A204.1 (cell line): ENCODE measurements around the gene SIGLEC11.
"Not testable (repeated sequence)": the region's sequence is repeated elsewhere in the genome, so short reads cannot be mapped to it uniquely, and the experiment has no call there.

Source experiments
- FAIRE-seq: peaks from 2 replicates; lab custom pipeline; 2012; peaks lifted over from hg19 to GRCh38; lab: Jason Lieb, UNC

SIGLEC11 gene

DNA sequence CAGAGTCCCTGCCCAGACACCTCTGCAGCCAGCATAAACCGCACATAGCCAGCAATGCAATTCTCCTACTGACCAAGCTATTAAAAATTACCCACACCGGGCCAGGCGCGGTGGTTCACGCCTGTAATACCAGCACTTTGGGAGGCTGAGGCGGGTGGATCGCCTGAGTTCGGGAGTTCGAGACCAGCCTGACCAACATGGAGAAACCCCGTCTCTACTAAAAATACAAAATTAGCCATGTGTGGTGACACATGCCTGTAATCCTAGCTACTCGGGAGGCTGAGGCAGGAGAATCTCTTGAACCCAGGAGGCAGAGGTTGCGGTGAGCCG, 36.1 kb downstream of the SIGLEC11 start:
- not testable (repeated sequence) for FAIRE-seq

DNA sequence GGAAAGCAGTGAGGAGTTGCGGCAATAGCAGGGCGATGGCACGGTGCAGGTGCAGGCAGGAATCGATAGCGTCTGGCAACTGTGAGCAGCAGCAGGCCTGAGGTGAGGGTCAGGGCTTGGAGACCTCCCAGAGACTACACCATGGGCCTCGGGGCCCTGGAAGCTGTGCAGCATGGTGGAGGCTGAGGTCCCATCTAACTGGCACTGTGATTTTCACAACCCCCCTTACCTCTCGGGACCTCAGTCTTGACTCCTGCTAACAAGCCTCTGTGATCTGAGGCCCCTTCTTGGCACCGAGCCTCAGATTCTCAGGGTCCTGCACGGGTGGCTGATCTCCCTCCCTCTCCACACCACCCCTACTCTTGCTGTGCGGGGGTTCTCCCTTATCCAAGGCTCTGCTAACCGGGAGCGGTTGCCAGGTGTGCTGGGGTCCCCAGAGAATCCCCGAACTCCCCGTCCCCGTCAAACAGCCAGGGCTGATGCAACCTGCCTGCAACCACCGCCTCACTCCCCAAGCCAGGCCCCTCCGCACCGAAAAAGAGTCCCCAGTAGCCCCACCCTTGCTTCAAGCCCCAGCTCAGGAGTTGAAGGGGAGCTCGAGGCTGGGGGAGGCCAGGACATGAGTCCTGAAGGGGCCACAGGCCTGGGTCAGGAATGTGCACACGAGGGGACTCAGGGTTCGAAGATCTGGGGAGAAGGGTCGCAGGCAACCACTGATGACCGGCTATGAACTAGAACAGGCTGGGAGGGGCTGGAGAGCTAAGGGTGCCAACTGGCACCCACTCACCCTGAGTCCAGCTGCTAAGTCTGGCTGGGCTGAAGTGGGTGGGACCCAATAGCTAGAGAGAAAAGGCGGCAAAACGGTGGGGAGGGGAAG, 36.7 kb downstream of the SIGLEC11 start:
- FAIRE-seq = no peak

DNA sequence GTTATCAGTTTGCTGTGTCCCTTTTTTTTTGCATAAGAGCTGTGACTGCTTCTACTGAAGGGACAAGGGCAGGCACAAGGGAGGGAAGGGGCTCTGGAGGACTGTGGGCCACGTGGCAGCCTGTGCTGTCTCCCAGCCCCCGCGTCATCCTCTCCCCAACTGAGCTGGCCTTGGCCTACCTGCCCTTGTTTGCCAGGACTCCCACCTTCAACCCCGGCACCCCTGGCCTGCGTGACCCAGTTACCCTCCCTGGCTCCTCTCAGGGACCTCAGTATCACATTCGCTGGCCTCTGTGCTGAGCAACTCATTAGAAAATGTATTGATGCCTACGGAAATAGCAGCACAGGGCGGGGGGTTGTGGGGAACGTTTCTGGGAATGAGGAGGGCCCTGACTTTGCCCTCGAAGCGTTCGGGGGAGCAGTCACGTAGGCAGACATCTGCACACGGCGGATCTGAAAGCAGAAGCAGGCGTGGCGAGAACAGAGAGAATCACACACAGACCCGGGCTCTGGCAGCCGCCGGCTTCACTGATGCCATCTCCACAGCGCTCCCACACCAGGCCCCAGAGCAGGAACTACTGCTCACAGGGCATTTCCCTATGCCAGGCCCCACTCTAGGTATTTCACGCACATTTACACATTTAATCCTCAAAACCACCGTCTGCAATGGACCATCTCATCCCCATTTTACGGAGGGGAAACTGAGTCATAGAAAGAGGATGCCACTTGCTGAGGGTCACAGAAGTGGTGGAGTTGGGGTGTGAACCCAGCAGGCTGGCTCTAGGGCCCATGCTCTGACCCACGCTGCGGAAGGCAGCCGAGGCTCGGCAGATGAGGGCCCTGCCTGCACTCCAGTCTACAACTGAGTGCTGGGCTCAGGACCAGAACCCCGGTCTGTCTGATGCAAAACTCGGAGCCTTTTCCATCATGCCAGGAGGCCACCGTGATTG, 37.6 kb downstream of the SIGLEC11 start:
- FAIRE-seq = no peak

DNA sequence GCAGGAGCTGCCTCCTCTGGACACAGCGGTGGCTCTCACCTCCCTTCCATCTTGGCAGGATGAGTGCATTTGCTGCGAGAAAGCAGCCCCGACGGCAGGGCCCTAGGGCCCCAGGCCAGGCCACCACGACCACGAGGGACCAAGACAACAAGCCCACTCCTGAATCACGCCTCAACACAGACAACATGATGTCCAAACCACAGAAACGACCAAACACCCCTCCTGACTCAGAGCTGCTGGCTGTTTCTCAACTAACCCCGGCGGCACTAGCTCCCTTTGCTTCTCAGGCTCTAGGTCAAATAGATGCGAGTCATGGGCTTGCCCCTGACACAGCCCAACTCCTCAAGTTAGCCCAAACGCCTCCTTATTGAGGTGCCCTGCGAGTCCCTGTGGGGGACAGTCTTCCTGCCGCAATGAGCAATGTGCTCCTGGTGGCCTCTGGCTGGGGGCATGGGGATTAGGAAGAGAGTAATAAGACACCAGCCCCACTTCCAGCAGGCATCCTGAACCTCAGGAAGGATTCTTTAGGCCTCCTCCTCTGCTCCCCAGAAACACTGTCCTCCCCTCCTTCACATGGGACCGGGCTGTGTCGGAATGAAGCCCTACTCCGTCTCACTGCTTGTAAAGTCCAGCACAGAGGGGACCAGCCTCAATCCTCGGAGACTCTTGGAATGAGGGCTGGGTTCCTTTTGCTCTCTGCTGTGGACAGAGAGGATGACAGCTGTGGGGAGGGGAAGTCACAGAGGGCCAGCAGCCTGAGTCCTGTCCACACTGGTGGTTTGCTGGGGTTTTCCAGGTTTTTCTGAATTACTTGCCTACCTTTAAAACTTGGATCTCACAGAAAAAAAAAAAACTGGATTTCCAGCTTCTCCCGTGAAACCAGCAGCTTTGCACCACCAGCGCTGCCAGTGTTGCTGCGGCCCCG, 38.8 kb downstream of the SIGLEC11 start:
- no peak for FAIRE-seq

DNA sequence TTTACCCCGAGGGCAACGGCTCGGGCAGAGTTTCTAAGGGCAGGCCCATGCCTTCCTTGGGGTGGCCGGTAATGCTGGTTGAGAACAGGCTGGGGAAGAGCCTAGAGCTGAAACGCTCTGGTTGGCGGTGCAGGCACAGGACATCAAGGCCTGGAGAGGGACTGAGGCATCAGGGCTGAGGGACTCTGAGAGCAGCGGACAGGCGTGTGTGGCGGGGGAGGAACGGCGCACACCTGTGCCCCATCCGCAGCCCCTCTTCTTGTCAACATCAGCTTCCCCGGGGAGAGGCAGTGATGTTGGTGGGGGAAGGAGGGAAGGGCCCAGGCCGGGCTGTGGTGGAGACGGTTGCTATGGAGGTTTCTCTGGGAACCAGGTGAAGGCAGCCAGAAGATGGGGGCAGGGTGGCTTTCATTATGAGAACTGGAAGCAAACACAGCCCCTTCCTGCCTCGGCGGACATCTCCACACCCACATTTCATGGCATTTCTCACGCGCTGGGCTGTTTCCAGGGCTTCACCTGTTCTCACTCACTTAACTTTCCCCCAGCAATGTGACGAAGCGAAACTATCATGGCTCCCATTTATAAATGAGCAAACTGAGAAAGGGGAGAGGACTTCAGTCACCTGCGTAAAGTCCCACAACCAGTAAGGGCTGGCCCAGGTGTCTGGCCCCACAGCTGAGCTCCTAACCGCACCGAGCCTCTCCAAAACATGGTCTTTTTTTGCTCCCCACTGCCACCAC, 40.2 kb downstream of the SIGLEC11 start:
- no peak for FAIRE-seq

DNA sequence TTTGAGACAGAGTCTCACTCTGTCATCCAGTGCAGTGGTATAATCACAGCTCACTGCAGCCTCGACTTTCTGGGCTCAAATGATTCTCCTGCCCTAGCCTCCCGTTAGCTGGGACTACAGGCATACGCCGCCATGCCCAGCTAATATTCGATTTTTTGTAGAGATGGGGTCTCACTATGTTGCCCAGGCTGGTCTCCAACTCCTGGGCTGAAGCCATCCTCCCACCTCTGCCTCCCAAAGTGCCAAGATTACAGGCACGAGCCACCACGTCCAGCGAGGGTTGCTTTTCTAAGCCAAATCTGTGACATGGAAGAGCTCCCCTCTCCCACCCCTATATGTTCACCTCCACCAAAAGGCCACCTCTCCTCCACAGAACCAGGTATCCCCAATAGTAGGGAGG, 42.9 kb downstream of the SIGLEC11 start:
- FAIRE-seq = no peak

DNA sequence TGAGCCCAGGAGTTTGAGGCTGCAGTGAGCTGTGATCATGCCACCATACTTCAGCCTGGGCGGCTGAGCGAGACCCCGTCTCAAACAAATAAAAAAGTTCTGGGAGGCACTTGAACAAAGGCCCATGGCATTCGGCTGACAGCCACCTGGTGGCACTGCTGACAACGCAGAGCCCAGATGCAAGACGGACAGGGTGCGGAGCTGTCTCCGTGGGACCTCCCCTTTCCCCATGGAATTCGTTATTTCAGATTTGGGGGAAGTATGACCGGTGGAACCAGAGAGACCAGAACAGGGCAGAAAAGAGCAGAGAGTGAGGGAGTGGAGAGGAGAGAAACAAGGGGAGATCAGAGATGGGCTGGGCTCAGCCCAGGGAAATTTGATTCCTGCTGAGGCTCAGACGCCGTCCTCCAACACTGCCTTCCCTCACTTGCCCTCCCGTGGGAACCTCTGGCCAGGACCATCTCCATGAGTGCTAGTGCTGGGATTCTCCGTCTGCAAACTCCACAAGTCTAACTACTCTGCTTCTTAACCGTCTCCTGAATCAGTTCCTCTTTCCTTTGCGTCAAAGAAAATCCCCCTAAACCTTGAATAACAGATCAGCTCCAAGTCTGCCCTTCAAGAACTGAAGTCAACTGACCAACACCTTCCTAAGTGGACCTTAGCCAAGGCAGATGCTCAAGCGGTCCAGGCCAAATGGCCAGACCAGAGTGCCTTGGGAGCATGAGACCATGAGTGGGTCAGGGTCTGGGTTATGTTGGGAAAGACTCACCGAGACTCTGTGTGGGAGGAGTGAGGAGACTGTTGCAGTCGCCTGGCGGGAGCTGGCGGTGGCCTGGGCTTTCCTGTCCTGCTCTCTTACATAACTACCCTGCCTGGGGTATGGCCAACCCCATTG, 43.9 kb downstream of the SIGLEC11 start:
- no peak for FAIRE-seq

DNA sequence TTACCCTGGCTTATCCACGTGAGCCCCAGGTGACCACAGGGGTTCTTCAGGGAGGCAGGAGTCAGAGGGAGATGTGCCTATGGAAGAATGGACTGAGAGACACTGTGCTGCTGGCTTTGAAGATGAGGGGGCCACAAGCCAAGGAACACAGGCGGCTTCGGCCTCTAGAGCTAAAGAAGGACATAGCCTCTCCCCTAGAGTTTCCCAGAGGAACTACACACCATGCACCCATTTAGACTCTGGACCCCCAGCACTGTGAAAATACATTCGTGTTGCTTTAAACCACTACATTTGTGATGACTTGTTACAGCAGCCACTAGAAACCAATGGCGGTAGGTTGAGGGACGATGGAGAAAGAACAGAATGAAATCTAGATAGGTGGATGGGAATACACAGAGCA, 45.7 kb downstream of the SIGLEC11 start:
- no peak for FAIRE-seq

DNA sequence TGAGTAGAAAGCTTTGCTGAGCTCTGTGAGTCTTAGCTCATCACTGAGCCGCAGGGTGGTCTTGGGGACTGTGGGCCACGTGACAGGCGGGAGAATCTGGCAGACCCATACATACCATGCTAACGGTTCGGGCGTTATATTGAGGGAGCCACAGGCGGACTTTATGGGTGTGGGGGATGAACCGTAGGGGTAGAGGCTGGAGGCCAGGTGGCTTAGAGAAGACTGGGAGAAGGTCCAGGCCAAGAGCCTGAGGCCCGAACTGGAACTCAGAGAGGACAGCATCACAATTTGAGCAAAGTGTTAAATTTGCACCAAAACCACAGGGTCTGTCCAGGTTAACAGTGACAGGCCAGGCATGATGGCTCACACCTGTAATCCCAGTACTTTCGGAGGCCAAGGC, 47.3 kb downstream of the SIGLEC11 start:
- no peak for FAIRE-seq

DNA sequence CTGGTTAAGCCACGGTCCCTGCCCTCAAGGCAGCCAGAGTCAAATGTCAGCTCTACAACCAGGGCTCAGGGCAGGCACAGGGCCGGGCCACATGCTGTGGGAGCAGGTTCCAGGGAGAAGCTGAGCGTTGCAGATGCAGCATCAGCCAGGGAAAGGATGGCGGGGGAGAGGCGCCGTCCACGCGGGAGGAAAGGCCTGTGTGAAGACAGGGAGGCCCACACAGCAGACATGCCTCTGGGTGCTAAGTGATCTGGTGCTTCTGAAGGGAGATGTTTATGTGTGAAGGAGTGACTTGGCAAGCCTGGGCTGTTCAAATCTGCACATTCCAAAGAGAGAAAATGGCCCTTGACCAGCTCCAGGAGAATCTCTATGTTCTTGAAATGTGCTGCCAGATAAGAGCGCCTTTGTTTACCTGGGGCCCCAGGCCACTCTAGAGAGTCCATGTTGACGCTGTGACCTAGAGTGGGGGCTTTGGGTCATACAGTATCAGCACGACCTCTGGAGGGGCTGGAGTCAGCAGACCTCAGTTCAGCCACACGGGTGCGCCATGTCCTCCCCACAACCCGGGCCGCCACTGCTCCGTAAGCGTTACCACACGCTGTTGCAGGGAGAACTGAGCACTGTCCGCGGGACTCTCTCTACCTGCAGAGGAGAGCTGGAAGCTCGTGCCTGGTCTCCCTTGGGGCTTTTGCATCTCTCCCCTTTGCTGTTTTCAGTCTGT, 47.8 kb downstream of the SIGLEC11 start:
- FAIRE-seq = no peak

DNA sequence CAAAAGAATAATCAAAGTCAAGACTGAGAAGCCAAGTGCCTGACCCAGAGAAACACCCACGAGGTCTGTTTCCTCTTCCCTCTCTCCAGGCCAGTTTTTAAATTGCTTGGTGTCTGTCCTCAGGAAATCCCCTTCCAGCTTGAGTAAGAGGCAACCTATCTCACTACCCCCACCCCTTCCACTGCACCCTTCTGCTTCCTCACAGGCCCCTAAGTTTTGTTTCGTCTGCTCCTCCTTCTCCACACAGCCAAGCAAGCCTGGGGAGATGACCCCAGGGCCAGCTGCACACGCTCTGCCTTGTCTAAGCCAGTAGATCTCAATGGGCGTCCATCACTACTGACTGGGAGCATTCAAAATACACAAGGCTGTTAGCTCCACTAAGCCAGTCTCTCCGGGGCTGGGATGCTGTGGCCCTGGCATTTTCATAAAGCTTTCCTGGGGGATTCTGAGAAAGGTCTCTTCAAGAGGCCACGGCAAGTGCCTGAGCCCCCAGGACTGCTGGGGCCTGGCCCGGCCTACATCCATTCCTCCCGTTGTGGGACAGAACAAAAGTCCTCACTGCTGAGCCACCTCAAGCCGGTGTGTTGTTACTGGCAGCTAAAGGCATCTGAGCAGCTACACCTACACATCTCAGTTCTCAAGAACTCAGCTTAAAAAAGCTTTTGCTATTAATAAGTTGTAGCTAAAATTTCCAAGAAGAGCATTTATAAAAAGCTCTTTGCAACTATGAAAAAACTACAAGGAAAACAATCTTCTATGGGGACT, 49.4 kb downstream of the SIGLEC11 start:
- no peak for FAIRE-seq

DNA sequence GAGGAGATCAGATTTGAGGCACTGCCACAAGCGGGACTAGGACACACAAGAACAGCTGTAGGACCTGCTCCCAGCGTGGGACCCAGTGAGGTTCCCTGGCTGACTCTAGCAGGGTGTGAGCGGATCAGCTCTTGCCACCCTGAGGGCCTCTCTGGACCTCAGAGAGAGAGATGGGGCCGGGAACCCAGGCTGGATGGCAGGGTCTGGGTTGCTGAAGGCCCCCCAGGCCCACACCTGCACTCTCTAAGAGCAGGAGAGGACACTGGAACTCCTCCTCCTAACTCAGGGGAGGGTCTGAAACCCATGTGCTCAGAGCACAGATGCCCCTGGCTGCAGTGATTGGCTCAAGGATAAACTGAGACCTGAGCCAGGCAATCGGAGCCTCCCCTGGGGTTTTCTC, 50.8 kb downstream of the SIGLEC11 start:
- FAIRE-seq = no peak

DNA sequence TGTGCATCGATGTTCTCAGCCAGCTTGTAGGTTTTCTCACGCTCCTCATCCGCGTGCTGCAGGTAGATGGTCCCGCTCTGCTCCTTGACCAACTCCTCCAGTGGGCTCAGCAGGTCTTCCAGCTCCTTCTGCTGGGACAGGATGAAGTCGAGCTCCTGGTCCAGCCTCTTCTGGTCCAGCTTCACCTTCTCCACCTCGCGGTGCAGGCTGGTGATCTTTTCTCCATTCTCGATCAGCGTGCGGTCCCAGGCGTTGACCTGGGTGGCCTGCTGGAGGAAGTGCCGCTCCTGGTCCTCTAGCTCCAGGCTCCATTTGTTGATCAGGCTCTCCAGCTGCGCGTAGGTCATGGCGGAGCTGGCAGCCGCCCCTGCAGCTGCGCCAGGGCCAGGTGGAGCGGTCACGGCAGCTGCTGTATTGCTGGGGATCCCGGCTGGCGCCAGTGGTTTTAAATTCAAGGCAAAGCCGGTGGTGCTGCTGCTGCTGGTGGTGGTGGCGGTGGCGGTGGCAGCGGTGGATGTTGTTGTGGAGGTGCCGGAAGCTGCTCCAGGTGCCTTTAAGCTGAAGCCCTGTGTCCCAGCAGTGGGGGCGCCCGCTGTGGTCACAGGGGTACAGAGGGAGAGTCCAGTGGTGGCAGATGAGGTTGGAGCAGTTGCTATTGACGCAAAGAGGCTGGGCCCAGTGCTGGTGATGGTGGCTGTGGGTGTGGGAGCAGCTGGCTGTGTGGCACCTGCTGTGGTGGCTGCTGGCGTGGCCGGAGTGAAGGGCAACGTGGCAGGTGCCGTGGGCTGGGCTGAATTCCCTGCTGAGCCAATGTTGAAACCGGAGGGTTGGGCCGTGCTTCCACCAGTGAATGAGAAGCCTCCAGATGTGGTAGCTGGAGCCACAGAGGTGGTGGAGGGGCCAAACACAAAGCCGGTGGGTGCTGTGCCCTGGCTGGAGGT, 52.2 kb downstream of the SIGLEC11 start:
- FAIRE-seq = no peak

DNA sequence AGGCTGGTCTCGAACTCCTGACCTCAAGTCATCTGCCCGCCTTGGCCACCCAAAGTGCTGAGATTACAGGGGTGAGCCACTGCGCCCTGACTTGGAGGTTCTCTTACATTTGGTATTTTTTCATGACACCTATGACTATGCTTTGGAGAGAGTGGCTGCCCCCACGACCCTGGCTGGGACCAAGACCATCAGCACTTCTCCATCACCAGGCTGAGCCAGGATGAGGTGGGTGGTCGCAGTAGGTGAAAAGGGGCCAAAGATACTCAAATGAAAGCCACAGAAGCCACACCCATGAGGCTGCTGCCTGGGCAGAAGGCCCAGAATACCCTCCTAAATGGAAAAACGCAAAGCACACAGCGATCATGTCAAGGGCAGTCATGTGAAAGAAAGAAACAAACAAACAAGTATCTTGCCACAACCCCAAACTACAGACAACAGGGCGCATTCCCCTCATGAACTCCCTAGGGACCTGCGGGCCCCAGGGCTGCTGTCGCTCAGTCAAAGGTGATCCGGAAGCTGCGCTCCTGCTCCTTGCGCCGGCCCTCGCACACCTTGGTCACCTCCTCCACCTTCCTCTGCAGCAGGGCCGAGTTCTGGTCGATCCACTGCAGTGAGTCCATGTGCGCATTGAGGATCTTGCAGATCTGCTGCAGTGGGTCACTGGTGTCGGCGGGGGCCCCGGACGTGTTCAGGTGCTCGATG, 53.1 kb downstream of the SIGLEC11 start:
- FAIRE-seq = no peak

DNA sequence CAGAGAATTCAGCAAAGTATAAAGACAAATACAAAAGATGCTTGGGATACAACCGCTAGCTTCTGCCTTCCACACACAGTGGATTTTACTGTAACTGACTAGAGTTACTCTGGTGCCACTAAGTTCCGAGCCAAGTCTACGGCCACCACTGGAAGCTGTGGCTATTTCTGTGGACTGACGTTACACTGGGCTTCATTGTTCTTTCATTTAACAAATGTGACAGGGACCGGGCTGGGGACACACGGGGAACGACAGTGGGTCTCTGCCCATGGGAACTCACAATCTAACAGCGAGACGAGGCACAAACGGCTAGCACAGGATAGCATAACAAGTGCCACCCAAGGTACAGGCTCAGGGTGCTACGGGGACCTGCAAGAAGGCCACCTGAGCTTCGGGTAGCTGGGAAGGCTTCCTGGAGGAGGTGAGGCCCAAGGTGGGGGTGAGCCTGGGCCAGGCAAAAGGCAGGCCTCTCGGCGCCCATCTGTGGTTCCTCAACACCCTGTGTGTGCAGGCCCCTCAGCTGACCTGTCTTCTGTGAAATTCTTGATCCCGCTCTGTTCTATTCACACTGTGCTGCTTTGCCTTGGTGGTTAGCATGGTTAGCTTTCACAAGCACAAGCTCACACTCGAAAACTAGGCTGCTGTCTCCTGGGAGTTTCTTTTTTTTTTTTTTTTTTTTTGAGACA, 54.0 kb downstream of the SIGLEC11 start:
- no peak for FAIRE-seq

DNA sequence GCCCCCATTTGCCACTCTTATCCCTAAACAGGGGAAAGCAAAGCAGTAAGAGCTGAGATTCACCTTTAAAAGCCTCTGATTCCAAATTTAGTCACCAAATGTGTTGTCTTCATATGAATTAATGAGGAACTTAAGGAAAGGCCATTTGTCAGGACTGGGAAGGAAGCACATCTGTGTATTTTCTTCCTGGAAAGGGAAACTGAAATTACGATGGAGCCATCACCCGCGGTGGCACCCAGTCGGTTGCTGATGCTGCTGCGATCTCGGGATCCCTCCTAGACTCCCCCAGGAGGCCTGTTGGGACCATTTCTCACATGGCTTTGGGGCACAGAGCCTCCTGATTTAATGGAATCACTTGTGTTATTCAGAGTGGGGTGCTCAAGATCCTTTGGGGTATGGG, 56.8 kb downstream of the SIGLEC11 start:
- no peak for FAIRE-seq
